ENCODE measurements around the gene RGS3.

The RGS3 gene

DNA sequence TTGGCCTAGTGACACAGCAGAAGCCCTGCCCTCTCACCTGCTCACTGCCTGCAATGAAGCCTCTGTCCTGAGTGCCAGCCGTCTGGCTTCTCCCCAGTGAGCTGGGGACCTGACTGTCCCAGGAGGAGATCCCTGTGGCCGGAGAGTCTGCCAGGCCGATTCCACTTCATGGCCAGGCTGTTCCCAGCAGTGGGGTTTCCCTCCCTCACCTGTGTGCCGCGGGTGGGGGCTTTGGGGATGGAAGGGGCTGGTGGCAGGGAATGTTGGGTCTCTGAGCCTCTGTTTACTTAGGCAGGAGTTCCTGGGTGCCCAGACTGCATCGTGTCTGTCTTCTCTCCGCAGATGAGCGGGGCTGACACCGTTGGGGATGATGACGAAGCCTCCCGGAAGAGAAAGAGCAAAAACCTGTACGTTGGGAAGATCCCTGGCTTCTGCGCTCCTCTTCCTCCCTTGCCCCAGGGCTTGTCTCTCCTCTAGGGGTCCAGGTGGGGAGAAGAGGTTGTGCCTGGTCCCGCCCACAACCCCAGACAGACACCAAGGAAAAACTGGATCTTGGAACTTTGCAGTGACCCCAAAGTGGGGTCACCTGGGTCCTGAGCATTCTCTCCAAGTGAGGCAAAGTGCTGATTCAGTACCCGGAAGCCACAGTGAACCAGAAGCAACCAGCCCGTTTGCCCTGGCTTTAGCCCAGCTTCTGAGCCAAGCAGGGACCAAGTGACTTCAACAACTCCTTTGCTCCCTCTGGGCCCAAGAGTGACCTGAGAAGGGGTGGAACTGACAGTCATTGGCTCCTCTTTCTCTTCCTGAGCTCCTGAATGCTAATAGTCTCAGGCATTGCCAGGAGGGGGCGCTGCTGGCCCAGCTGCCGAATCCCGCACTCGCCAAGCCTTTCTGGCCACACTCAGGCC is 127.7 kb downstream of the RGS3 start:
- peak; percentile 45 for DNase-seq

DNA sequence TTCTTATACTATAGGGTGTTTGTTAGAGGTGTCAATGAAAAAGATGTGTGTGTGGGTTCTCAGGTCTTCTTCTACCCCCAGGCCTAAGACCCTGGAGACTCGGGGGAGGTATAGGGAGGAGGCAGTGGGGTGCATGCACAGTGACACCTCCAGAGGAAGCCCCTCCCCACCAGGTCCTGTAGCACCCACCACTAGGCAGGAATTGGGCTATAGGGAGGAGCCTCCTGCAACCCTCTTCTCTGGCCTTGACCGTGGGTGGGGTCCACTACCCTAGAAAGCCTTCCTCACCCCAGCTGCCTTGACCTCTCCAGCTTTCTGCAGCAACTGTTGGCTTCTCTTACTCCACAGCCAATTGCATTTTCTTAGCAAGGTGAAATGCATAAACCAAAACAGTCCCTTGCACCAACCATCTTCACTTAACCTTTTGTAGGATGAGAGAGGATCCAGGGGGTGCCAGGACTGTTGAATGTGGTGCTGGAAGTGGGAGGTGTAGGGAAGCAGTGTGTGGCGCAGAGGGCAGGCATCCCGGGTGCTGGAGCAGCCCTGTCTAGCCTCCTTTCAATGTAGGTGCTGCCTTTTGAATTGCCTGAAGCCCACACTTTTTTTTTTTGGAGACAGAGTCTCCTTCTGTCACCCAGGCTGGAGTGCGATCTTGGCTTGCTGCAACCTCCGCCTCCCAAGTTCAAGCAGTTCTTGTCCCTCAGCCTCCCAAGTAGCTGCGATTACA is 128.5 kb downstream of the RGS3 start:
- no peak for DNase-seq

DNA sequence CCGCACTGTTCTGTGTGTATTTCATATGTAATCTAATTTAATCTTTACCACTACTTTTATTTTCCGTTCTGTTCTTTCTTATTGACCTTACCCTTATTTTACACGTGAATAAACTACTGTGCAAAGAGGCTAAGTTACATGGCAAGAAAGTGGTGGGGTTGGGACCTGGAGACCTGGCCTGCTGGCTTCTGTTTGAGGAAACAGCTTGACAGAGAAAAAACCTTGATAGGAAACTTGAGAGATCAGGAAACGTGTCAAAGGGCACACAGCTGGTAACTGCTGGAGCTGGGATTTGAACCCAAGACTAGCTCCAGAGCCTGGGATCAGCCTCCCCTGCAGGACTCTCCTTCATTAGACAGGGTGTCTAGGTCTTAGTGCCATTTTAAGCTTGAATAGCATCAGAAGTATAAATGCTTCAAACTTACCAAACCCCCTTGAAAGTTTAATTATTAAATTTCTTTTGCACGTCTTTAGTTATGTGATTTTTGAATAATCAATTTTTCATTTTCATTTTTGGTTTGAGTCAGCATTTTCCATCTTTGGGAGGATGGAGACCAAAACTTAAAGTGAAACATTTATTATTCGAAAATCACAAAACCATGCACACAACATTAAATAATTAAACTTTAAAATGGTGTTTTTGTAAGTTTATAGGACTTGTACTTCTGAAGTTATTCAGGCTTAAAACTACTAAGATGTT is 129.5 kb downstream of the RGS3 start:
- DNase-seq = no peak

DNA sequence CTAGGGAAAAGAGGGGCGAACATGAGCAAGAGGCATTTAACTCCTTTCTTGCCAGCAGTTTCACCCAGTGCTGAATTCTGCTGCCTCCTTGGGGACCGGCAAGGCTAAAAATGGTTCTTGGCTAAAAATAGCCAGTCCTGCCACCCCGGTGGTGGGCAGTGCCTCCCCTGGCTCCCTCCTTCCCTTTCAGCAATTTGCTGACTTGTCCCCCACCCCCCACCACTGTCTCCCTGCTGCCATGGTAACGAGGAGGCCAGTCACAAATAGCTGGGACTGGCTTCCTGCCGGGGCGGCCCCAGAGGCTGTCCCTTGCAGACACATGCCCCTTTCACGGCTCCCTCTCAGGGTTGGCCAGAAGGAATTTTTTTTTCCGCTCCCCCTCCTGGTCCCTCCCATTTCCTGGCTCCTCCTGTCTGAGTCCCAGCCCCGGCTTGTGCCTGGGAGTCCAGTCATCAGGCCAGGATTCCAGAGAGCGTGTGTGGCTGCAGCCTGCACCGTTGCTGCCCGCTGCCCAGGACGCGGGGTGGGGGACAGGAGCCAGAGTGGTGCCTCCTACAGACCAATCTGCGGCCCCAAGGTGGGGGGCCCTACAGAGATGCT is 130.3 kb downstream of the RGS3 start:
- peak; percentile 63 for DNase-seq

DNA sequence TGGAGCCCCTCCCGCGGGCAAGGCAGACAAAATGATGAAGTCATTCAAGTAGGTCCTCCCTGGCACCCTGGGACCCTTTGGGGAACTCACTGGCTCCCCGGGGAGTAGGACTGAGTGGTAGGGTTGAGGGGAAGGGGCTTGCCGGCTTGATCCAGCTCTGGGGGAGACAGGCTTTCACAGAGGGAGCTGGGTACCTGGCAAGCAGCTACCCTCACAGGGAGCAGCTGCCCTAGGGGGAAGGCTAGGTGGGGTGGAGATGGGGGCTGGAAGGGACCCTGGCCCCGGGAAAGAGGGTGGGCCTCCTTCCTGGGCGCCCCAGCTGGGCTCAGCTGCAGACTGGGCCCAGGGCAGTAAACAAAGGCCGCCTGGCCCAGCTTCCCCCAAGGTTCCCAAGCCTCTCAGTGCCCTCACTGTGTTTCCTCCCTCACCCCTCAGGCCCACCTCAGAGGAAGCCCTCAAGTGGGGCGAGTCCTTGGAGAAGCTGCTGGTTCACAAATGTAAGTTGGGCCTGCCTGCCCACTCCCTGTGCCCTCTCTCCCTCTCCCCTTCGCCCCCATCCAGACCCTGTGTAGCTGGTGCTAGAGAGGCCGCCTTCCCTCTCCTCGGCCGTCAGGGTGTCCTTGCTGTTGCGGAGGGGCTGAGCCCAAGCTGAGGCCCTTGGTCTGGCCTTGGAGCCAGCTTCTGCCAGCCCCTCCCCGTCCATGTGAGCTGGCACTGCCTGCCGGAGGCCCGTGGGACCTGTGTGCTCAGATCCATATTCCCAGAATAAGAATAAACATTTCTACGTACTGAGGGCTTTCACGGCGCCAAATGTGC is 131.2 kb downstream of the RGS3 start:
- DNase-seq = no peak

DNA sequence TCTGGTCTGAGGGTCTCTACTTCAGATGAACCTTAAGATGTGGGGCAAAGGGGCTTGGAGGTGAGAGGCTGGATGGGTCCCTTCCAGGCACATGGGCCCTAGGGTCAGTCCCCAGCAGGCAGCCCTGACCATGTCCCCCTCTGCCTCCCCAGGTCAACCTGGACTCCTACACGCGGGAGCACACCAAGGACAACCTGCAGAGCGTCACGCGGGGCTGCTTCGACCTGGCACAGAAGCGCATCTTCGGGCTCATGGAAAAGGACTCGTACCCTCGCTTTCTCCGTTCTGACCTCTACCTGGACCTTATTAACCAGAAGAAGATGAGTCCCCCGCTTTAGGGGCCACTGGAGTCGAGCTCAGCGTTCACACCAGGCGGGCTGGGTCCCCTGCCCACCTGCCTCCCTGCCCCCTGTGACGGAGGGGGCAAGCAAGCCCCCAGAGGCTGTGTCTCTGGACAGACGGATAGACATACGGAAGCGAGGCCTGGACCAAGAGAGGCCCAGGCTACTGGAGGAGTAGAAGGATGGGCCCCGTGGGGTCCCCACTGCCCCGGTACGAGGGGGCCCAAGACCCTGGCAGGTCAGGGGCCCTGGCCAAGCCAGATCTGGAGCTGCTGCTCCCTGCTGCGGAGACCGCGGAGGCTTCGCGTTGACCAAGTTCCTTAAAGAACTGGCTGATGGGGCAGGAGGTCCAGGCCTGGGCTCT is 133.2 kb downstream of the RGS3 start:
- DNase-seq = no peak

DNA sequence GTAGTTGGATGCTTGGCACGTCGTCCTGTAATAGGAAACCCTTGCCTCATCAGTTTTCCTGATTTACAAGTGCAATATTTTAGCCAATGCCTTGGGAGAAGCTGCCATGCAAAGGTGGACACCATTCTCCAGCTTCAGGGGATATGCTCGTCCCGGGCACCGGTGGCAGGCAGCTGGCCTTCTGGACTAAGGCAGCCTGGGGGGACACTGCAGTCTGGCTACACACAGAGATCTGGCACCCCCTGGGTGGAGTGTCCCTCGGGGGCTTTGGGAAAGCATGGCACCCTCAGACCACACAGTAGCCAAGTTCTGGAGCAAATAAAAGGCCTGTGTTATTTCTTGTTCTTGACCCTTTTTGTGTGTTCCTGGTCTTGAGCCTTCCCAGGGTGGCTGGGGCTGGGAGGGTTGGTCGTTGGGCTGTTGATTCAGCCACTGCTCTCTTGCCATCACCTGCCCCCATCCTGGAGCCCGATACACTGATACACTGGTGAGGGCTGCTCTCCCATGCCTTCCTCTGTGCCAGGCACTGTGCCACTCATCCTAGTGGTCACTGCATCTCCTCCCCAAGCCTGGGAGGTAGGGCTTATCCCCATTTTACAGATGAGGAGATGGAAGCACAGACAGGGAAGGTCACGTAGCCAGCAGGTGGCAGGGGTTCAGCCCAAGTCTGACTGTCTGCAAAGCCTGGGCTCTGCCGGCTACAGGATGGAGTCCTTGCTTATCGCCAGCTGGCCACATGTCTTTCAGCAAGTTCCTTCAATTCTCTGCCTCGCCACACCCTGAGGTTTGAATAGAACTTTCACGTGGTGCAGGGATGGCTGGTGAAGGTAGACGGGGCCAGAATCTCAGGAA is 134.1 kb downstream of the RGS3 start:
- DNase-seq = no peak

DNA sequence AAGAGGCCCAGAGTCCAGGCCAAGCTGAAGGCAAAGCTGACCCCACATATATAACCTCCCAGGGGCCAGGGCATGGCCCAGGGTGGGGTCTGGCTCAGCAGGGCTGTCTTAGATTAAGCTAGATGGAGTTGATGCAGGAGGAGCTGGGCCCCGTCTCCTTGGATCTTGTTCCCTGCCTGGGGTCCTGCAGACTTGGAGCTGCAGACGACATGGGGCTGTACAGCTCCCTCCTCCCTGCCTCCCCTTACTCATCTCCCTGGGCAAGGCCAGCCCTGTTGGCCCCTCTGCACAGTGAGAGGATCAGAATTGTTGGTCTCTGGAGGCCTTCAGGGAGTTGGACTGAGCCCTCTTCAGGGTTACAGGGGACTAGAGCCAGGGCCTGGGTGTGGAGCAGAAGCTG is 134.9 kb downstream of the RGS3 start:
- no peak for DNase-seq

DNA sequence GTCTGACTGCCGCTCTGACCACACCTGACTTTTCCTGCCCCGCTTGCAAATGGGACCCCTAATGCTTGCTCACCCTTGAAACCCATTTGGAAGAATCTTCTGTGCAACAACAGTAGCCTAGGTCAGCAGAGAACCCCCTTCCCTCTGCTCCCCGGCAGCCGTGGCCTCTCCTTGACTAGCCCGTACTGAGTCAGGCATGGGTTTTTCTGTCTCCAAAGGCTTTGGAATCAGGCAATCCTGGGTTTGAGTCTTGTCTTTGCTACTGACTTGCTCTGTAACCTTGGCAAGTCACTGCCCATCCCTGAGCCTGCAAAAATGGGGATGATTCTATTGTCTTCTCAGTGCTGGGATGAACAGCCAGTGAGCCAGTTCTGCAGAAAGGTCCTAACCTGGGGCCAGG is 135.4 kb downstream of the RGS3 start:
- DNase-seq = no peak

DNA sequence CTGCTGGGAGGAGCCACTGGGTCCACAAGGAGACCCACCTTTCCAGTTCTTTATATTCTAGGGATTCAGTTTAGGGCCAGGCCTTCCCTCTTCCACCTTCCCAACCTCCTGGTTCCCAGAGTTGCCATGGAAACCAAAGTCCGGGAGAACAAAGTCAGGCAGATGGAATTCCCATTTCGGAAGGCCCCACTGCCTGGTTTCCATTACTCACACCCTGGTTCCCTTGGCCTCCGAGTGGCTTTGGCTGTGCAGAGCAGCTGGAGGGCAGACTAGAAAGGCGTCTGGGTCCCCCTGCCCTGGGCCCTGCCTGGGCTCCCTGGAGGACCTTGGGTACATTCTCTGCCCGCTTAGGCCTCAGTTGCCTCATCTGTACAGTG is 136.1 kb downstream of the RGS3 start:
- no peak for DNase-seq

DNA sequence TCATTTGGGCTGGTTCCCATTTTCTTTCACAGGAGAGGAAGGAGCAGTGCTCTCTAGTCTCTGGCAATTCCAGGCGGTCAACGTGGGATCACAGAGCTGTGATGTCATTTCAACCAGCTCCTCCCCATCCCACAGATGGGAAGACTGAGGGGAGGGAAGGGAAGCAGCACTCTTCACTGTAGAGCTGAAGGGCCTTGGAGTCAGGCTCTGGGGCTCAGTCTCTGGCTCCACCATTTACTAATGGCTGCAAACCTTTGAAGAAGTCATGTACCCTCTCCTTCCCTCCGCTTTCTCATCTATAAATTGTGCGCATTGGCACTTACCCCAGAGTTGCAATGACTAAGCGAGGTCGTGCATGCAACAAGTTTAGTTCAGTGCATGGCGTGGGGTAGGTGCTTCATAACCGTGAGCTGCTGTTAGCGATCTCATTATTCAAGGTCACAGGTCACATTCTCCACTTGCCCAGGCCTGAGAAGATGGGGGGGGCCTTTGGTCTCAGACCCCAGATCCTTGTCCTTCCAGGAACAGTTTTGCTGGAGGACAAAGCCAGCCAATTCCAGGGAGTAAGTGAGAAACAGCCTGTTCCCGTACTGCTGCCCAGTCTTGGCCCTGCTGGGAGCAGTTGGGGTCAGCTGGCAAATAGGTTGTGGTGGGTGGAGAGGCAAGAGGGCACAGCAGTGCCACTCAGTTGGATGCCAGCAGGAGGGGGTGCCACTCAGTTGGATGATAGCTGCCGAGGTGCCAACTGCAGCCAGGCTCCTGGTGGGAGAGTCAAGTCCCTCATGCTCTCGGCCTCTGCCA is 136.7 kb downstream of the RGS3 start:
- no peak for DNase-seq

DNA sequence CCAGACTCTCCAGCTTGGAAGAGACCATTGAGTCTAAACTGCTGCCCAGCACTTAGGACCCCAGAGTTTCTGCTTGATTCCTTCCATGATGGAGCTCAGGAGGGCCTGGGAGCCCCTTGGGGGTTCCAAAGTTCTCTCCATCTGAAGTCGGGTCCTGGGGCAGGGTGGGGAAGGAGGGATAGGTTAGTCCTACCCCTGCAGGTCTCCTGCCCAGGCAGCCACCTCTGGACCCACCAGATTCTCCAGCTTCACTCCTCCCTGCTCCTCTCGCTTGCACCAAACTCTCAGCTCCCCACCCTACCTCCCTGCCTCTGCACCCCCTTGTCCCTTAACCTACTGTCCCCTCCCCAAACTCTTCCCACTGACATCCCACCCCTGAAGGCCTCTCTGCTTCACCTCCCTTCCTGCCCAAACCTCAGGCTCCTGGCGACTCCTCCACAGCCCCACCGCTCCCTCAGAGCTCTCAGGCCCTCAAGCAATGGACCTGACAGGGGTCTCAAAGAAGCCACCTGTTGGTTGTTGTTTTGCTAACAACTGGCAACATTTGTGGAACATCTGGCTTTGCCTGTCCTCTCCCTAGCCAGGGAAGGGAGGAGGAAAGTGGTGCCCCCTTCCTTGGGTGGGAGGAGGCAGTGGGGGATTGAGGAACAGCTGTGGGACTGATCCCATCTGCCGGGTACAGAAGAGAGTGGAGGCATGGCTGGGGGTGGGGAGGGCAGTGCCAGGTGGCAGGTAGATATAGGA is 137.5 kb downstream of the RGS3 start:
- no peak for DNase-seq

DNA sequence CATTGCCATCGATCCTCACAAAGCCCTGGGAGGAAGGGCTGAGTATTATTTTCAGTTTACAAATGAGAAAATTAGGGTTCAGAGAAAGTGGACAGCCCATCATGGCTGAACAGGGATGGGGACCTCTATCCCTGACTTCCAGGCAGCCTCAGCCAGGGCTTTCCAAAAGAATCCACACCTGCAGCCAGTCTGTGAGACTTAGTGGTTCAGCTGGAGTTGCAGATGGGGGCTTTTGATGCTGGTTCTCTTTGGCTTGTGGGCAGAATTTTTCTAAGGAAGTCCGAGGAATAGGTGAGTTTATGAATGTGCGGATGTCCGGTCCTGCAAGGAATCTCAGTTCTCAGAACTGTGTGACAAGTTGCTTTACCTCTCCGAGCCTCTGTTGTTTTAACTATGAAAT is 138.1 kb downstream of the RGS3 start:
- no peak for DNase-seq

DNA sequence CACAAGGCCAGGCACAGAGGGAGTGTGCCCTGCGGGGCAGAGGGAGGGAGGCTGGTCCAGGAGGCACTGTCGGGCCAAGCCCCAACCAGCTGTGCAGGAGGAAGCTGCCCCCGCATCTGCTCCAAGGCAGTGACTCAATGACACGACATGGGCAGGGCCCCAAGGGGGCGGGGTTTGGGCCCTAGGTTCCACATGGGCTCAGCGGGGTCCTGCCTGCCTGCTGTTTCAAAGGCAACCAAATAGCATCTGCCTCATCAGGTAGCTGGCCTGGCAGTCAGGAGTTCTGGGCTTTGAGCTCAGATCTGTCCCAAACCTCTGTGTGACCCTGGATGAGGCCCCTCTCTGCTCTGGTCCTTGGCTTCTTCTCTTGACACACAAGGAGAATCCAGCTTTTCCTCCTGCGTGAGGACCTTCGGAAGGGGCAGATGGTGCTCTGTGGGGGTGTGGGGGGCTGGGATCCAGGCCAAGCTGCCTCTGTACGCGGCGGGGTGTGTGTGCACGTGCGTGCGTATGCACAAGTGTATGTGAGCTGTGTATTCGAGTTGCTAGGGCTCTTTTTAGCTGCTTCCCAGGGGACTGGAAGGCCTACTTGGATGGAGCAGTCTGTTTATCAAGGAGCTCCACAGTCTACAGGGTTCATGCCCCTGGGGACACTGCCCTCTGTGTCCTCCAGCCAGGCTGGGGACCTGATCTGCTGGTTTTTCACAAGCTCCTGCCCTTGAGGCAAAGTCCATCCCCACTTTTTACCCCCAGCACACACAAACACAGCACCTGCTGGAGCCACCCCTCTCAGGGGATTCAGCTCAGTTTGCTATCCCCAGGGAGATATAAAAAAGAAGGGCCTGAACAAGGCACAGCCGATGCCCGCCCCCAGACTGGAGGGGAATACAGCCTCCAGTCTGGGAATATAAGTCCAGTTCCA is 138.9 kb downstream of the RGS3 start:
- DNase-seq = peak; percentile 36

DNA sequence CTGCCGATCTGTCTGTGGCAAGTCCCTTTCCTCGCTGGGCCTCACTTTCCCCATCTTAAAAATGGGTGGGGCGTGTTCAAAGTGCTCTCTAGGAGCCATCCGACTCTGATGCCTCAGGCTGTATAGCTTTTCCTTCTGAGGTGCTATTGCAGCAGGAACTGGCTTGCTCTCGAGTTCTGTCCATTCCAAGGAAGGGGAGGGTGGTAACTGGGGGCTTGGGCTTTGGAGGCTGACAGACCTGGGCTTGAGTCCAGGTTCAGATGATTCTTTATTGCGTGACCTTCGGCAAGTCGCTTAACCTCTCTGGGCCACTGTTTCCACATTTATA is 139.5 kb downstream of the RGS3 start:
- DNase-seq = no peak

DNA sequence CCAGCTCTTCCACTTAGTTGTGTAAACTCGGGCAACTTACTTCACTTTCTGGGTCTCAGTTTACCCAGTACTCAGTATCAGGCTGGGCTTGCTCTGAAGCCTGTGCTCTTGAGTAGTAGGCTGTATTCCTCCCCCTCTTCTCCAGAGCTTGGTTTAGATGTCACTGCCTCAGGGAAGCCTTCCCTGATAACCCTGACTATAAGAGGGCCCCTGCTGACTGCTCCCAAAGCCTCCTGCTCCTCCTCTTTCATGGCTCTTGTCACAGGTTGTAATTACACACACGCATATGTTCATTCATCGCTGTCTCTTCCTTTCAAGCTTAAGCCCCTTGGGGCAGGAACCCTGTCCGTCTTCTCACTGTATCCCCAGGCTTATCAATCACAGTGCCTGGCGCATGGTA is 140.2 kb downstream of the RGS3 start:
- no peak for DNase-seq

DNA sequence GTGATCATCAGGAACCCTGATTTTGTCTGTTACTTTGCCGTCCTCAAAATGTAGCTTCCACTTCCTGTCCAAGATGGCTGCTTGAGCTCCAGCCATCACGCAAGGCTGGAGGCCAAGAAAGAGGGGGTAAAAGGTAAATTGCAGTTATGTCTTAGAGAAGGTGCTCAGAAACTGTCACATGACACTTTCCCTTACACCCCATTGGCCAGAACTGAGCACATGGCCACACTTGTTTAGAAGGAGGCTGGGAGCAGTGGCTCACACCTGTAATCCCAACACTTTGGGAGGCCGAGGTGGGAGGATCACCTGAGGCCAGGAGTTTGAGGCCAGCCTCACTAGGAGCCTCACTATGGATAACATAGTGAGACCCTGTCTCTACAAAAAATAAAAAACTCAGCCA is 140.9 kb downstream of the RGS3 start:
- DNase-seq = no peak

DNA sequence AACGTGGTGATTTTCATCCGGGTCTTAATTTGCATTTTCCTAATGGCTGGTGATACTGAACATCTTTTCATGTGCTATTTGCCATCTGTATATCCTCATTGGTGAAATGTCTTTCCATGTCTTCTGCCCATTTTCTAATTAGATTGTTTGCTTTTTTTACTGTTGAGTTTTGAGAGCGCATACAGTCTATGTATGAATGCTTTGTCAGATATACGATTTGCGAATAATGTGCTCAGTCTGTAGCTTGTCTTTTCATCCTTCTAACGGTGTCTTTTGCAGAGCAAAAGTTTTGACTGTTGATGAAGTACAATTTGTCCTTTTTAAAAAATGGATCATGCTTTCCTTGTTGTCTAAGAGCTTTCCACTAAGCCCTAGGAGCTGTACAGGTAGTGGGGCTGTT is 143.0 kb downstream of the RGS3 start:
- DNase-seq = no peak
